SK-N-SH (cell line): ENCODE data around the gene TLE6. TPM values are rescaled to one million over a fixed set of nuclear protein-coding genes. Genes with fewer than 3 reads are reported as not detected.

ENCODE experiments used
- CTCF ChIA-PET: fragments of 300-600, 350-600 bp; formaldehyde crosslinking; extraction: SDS; loops from one replicate; lab custom pipeline; 2021; lab: Yijun Ruan, JAX
- POLR2A ChIA-PET: fragments of 350-600 bp; sonication (Branson Sonifier 250); formaldehyde crosslinking; extraction: SDS; loops from one replicate; lab custom pipeline; 2020; ENCODE audit warnings: antibody characterized with exemption, inconsistent platforms; lab: Yijun Ruan, JAX
- DNase-seq: peaks from one replicate; pipeline ENCODE4 v3.0.0; 2012
- H2AFZ ChIP-seq: fragments of 200-600 bp; sonication (generic); 2 replicates; pipeline ENCODE4 v1.8.1; 2016; ENCODE audit warnings: antibody characterized with exemption, mild to moderate bottlenecking, low read depth
- H3F3A ChIP-seq: fragments of 200-600 bp; sonication (generic); replicated peaks from 2 replicates; pipeline ENCODE3; 2016; ENCODE audit warnings: antibody characterized with exemption, mild to moderate bottlenecking; ENCODE audit not compliant: insufficient read depth
- H3K27ac ChIP-seq, 2 experiments: fragments of 200-500 bp in 1 of 2; fragments of 200-600 bp in 1 of 2; sonication (Bioruptor generic) in 1 of 2; sonication (generic), shearing (Covaris generic) in 1 of 2; 2 replicates each; pipeline versions ENCODE4 v1.5.1 to v1.6.1; 2014 to 2016; ENCODE audit warnings: low read depth in 2 of 2, inconsistent platforms in 1 of 2, low read length in 1 of 2, mild to moderate bottlenecking in 1 of 2, mixed read lengths in 1 of 2
- H3K27me3 ChIP-seq: fragments of 200-600 bp; sonication (generic), shearing (Covaris generic); 2 replicates; pipeline ENCODE4 v1.6.1; 2016; ENCODE audit warnings: mixed run types; ENCODE audit not compliant: insufficient read depth
- H3K36me3 ChIP-seq, 2 experiments: fragments of 200-500 bp in 1 of 2; fragments of 200-600 bp in 1 of 2; sonication (Bioruptor generic) in 1 of 2; sonication (generic) in 1 of 2; replicated peaks in 1 of 2; 2 replicates each; pipeline versions ENCODE3 to v1.5.1; 2014 to 2016; ENCODE audit warnings: low read length in 1 of 2, mild to moderate bottlenecking in 1 of 2; ENCODE audit not compliant: insufficient read depth in 2 of 2, control insufficient read depth in 1 of 2
- H3K4me1 ChIP-seq, 2 experiments: fragments of 200-500 bp in 1 of 2; fragments of 200-600 bp in 1 of 2; sonication (Bioruptor generic) in 1 of 2; sonication (generic), shearing (Covaris generic) in 1 of 2; 2 replicates each; pipeline versions ENCODE4 v1.5.1 to v1.6.1; 2014 to 2016; ENCODE audit warnings: low read depth in 1 of 2, low read length in 1 of 2, mixed run types in 1 of 2; ENCODE audit not compliant: insufficient read depth in 2 of 2, control insufficient read depth in 1 of 2
- H3K4me2 ChIP-seq: fragments of 200-600 bp; sonication (generic), shearing (Covaris generic); 2 replicates; pipeline ENCODE4 v1.6.1; 2017; ENCODE audit warnings: mixed run types
- H3K4me3 ChIP-seq, 2 experiments: fragments of 200-500 bp in 1 of 2; fragments of 200-600 bp in 1 of 2; sonication (Bioruptor generic) in 1 of 2; sonication (generic), shearing (Covaris generic) in 1 of 2; 2 replicates each; pipeline versions ENCODE4 v1.5.1 to v1.8.1; 2014 to 2016; ENCODE audit warnings: low read depth in 2 of 2, inconsistent platforms in 1 of 2, low read length in 1 of 2, mild to moderate bottlenecking in 1 of 2, mixed read lengths in 1 of 2, moderate library complexity in 1 of 2
- H3K79me2 ChIP-seq: fragments of 200-600 bp; sonication (generic); 2 replicates; pipeline ENCODE4 v1.8.1; 2017; ENCODE audit warnings: mild to moderate bottlenecking; ENCODE audit not compliant: insufficient read depth
- H3K9ac ChIP-seq: fragments of 200-600 bp; sonication (generic); 2 replicates; pipeline ENCODE4 v1.6.1; 2017; ENCODE audit warnings: mixed run types
- H3K9me2 ChIP-seq: fragments of 200-600 bp; sonication (generic); 2 replicates; pipeline ENCODE4 v1.6.1; 2017; ENCODE audit warnings: mixed run types
- H3K9me3 ChIP-seq: fragments of 200-600 bp; sonication (generic); 2 replicates; pipeline ENCODE4 v1.6.1; 2017; ENCODE audit warnings: mixed run types, mild to moderate bottlenecking, moderate library complexity
- H4K20me1 ChIP-seq: fragments of 200-600 bp; sonication (generic); 2 replicates; pipeline ENCODE4 v1.6.1; 2017; ENCODE audit warnings: mild to moderate bottlenecking, mixed run types; ENCODE audit not compliant: insufficient read depth
- CHD2 ChIP-seq: fragments of 150-350 bp; IDR thresholded peaks from 2 replicates; pipeline ENCODE4 v1.6.1; 2018; ENCODE audit warnings: low read length; ENCODE audit not compliant: partially characterized antibody
- CTCF ChIP-seq: fragments of 200-600 bp; sonication (generic); IDR thresholded peaks from 2 replicates; pipeline ENCODE4 v1.6.1; 2017; ENCODE audit warnings: antibody characterized with exemption, mild to moderate bottlenecking, moderate library complexity
- ELF1 ChIP-seq: IDR thresholded peaks from 2 replicates; pipeline ENCODE4 v1.4.0; 2012
- EP300 ChIP-seq, 2 experiments: IDR thresholded peaks; 2 replicates each; pipeline versions ENCODE4 v1.4.0 to v1.6.1; 2012; ENCODE audit warnings: borderline replicate concordance in 1 of 2, low read depth in 1 of 2, low read length in 1 of 2
- FOSL2 ChIP-seq: IDR thresholded peaks from 2 replicates; pipeline ENCODE4 v1.4.0; 2012; ENCODE audit warnings: low read depth, mild to moderate bottlenecking, moderate library complexity, borderline replicate concordance
- FOXJ3 ChIP-seq: sonication (generic); formaldehyde crosslinking; IDR thresholded peaks from 2 replicates; pipeline ENCODE4 v1.5.1; 2020; ENCODE audit warnings: mild to moderate bottlenecking, missing genetic modification reagents
- FOXM1 ChIP-seq: IDR thresholded peaks from 2 replicates; pipeline ENCODE4 v1.4.0; 2012; ENCODE audit warnings: low read depth, mild to moderate bottlenecking
- GATA2 ChIP-seq: sonication (generic); formaldehyde crosslinking; IDR thresholded peaks from 2 replicates; pipeline ENCODE4 v1.5.0; 2020; ENCODE audit warnings: mild to moderate bottlenecking, missing genetic modification reagents
- JUND ChIP-seq: IDR thresholded peaks from 2 replicates; pipeline ENCODE4 v1.4.0; 2012
- NRF1 ChIP-seq: IDR thresholded peaks from 2 replicates; pipeline ENCODE4 v1.6.1; 2012; ENCODE audit warnings: low read depth, mild to moderate bottlenecking, low read length
- PBX3 ChIP-seq: IDR thresholded peaks from 2 replicates; pipeline ENCODE4; 2012
- RCOR1 ChIP-seq: fragments of 150-350 bp; IDR thresholded peaks from 2 replicates; pipeline ENCODE4 v1.6.1; 2017; ENCODE audit warnings: antibody characterized with exemption, low read length
- REST ChIP-seq: IDR thresholded peaks from 2 replicates; pipeline ENCODE4 v1.6.1; 2012; ENCODE audit warnings: mild to moderate bottlenecking, low read depth, low read length, moderate library complexity
- RFX5 ChIP-seq: IDR thresholded peaks from 2 replicates; pipeline ENCODE4 v1.6.1; 2012; ENCODE audit warnings: mild to moderate bottlenecking, improper control_type of control experiment, low read length
- RXRA ChIP-seq: IDR thresholded peaks from 2 replicates; pipeline ENCODE4 v1.4.0; 2012; ENCODE audit warnings: low read depth, mild to moderate bottlenecking, borderline replicate concordance
- TEAD4 ChIP-seq: IDR thresholded peaks from 2 replicates; pipeline ENCODE4 v1.4.0; 2012; ENCODE audit warnings: mild to moderate bottlenecking, borderline replicate concordance; ENCODE audit not compliant: insufficient read depth
- ZBTB33 ChIP-seq: IDR thresholded peaks from 2 replicates; pipeline ENCODE4 v1.4.0; 2012; ENCODE audit warnings: low read depth, borderline replicate concordance
- WGBS: methylation state at CpG from one replicate; pipeline ENCODE4 v1.1.6; 2017; ENCODE audit warnings: low lambda C conversion rate; 5-methylcytosine and 5-hydroxymethylcytosine counted together
- polyA plus RNA-seq, 3 experiments: library from polyadenylated mRNA; depleted of rRNA; stranded (reverse); fragments of >200 nt; gene quantifications; 2 replicates each; pipeline ENCODE4 v1.2.3, GENCODE V29; 2012
- TF ChIP-seq, protein P1 (sequence below): IDR thresholded peaks from 2 replicates; pipeline ENCODE4 v1.4.0; 2012; ENCODE audit warnings: low read depth
- TF ChIP-seq, protein P2 (sequence below): fragments of 150-350 bp; IDR thresholded peaks from 2 replicates; pipeline ENCODE4 v1.6.1; 2017; ENCODE audit warnings: antibody characterized with exemption, low read length, low read depth, borderline replicate concordance

TLE6 gene
- polyA plus RNA-seq, 1 of the 3 experiments (the other 2 are of a cell fraction) = 3.3 TPM

DNA sequence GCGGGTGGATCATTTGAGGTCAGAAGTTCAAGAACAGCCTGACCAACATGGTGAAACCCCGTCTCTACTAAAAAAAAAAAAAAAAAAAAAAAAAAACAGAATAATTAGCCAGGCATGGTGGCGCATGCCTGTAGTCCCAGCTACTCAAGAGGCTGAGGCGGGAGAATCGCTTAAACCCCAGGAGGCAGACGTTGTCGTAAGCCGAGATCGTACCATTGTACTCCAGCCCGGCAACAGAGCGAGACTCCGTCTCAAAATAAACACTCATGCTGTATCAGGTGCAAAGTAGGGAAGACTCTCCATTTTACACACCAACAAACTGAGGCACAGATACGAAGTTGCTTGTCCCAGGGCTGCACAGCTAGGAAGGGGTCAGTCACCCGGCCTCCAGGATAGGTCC is 15.6 kb downstream of the TLE6 start:
- Histone ChIP-seq H3K4me3 (no peak overlapping the region), H3K9me3 (no peaks in the 10 kb centered on the region), H2AFZ (no peak overlapping the region), H3K9ac (no peak overlapping the region), H3K4me2 (no peak overlapping the region), H3K9me2 (no peaks in the 10 kb centered on the region), H3K4me1 (no peaks in the 10 kb centered on the region; a peak in 1 of 4 replicates), H3K36me3 (no peaks in the 10 kb centered on the region), H3K79me2 (no peaks in the 10 kb centered on the region), H3K27me3 (no peaks in the 10 kb centered on the region), H3F3A (no peaks in the 10 kb centered on the region), H4K20me1 (no peaks in the 10 kb centered on the region), H3K27ac (no peak overlapping the region)
- POLR2A ChIA-PET = no interaction called here
- CTCF ChIA-PET = no interaction called here
- WGBS = 75% methylated on average over 14 of the region's 14 CpGs
- no peak for DNase-seq
- no peak for TF ChIP-seq JUND
- no peak for TF ChIP-seq FOXJ3 (CRISPR knock-in tag)
- TF ChIP-seq FOSL2 = no peak
- TF ChIP-seq CHD2 = no peak
- TF ChIP-seq, protein P1, sequence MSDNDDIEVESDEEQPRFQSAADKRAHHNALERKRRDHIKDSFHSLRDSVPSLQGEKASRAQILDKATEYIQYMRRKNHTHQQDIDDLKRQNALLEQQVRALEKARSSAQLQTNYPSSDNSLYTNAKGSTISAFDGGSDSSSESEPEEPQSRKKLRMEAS = no peak
- TF ChIP-seq RFX5 = no peak
- TF ChIP-seq FOXM1 = no peak
- TF ChIP-seq, protein P2, sequence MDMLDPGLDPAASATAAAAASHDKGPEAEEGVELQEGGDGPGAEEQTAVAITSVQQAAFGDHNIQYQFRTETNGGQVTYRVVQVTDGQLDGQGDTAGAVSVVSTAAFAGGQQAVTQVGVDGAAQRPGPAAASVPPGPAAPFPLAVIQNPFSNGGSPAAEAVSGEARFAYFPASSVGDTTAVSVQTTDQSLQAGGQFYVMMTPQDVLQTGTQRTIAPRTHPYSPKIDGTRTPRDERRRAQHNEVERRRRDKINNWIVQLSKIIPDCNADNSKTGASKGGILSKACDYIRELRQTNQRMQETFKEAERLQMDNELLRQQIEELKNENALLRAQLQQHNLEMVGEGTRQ = no peak
- no peak for TF ChIP-seq ELF1

- CTCF ChIA-PET = no interaction called here
- no peaks in the 10 kb centered on the region for H3K27me3 ChIP-seq
- no peak for TF ChIP-seq REST
- no peak for TF ChIP-seq CTCF
- no peak for TF ChIP-seq JUND
- TF ChIP-seq RFX5 = no peak
- TF ChIP-seq RXRA = no peak
- TF ChIP-seq ELF1 = no peak
- TF ChIP-seq TEAD4 = no peak
- TF ChIP-seq EP300 (IDR thresholded peaks at IDR 0.05; ENCODE audit: borderline replicate concordance in 1 of 2, low read depth in 1 of 2, low read length in 1 of 2) = no peak
- no peak for TF ChIP-seq ZBTB33
- no peak for TF ChIP-seq NRF1
- TF ChIP-seq RCOR1 = no peak
- no peak for TF ChIP-seq PBX3
- no peak for TF ChIP-seq FOSL2
- no peak for TF ChIP-seq GATA2 (CRISPR knock-in tag)
Measured at GRCh38 chr19:2993579-2993978, 16.2 kb downstream of the TLE6 start.

More at GRCh38 chr19:2993579-2993978, 16.2 kb downstream of the TLE6 start:
- WGBS = 43% methylated on average over 7 of the region's 9 CpGs
- no peak overlapping the region for H3K27ac ChIP-seq
- H3K9me3 ChIP-seq = no peaks in the 10 kb centered on the region
- H3K79me2 ChIP-seq = no peaks in the 10 kb centered on the region
- no peaks in the 10 kb centered on the region for H3K36me3 ChIP-seq
- no peaks in the 10 kb centered on the region; a peak in 1 of 4 replicates for H3K4me1 ChIP-seq
- H3K4me2 ChIP-seq = no peak overlapping the region
- POLR2A ChIA-PET = no interaction called here
- no peaks in the 10 kb centered on the region for H3F3A ChIP-seq
- H3K4me3 ChIP-seq = no peak overlapping the region
- no peaks in the 10 kb centered on the region for H4K20me1 ChIP-seq
- no peaks in the 10 kb centered on the region for H3K9me2 ChIP-seq
- H2AFZ ChIP-seq = no peak overlapping the region
- no peak for DNase-seq
- no peak overlapping the region for H3K9ac ChIP-seq
